Memory B cell (primary cell): ENCODE data around the gene PRMT1.

ENCODE experiments used
- ATAC-seq: fragments of 150-1000 bp; cut with Tn5 transposase; 2 replicates; pipeline ENCODE4 v1.10.0; 2021; ENCODE audit warnings: low read depth, mild to moderate bottlenecking, moderate library complexity
- DNase-seq, 2 donors: peaks; one replicate each; pipeline ENCODE4 v3.0.0; 2022; ENCODE audit warnings: low spot score in 2 of 2
- H3K27ac Mint-ChIP-seq: one replicate; pipeline ENCODE4 v1.8.0; 2022; ENCODE audit warnings: mild to moderate bottlenecking, moderate library complexity, mixed read lengths
- H3K27me3 Mint-ChIP-seq: one replicate; pipeline ENCODE4 v1.8.0; 2022; ENCODE audit warnings: mixed read lengths
- H3K36me3 Mint-ChIP-seq: one replicate; pipeline ENCODE4 v1.8.0; 2022; ENCODE audit warnings: mild to moderate bottlenecking, mixed read lengths
- H3K4me1 Mint-ChIP-seq: one replicate; pipeline ENCODE4 v1.8.0; 2022; ENCODE audit warnings: mixed read lengths
- H3K4me3 Mint-ChIP-seq: one replicate; pipeline ENCODE4 v1.8.0; 2022; ENCODE audit warnings: mild to moderate bottlenecking, moderate library complexity, mixed read lengths
- H3K9me3 Mint-ChIP-seq: one replicate; pipeline ENCODE4 v1.8.0; 2022; ENCODE audit warnings: mixed read lengths

Gene PRMT1

DNA sequence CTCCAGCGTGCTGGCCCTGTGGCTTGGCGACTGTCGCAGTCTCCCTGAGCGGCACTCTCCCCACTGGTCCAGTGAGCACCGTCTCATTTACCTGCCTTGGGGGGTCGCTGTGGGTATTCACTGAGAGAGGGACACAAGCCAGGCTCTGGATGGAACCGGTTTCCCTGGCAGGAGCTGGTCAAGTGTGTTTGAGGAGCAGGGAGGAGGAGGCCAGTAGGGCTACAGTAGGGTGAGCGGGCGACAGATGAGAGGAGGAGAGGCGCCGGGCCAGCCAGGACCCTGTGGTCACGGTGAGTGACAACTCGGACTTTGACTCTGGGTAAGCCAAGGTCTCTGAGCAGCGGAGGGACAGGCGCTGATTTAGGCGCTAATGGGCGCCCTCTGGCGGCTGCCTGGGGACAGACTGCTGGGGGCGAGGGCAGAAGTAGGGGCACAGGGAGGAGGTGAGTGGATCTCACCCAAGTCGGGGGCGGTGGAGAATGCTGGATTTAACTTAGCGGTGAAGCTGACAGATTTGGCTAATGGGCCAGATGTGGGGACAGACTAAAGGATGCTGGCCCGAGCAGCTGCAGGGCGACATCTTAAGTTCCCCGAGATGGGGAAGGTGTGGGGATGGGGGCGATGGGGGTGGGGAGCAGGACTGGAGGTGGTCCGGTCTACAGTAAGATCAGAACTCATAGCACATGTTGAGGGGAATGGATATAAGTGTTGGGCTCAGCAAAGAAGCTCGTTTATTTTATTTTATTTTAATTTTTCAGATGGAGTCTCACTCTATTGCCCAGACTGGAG is 4.7 kb upstream of the PRMT1 start:
- Mint-ChIP-seq H3K27me3 (no peaks in the 10 kb centered on the region), H3K9me3 (no peaks in the 10 kb centered on the region), H3K4me1 (peaks cover 25% of the 10 kb centered on the region), H3K4me3 (peak overlapping the region; percentile 61), H3K36me3 (no peaks in the 10 kb centered on the region), H3K27ac (peak overlapping the region; percentile 56)
- no peak for ATAC-seq
- peak; percentile 71 to 78 for DNase-seq

DNA sequence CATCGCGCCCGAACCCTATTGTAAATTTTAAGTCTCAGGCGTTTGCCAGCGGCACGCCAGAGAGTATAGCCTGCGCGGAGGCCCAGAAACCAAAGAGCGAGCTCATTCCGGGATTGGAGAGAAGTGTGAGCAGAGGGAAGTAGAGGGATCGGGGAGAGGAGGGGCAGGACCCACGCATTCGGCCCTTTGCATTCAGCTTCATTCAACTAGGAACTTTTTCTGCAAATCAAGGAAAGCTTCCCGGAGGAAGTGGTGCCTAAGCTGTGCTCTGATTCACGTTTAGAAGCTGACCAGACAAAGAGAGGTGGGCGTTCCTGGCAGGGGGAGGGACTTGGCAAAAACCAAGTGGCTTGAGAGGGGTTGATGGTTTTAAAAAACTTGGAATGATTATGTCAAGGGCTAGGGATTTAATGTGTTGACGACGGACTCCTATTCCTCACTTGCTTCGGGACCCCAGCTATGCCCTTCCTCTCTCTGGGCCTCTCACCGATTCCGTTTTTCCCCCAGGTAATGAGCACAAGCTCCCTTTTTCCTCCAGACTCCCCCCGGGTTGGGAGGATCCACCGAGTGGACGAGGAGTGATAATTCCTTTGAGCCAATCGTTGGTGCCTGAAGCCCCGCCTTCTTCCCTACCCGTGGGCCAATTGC is 811 bp upstream of the PRMT1 start:
- H3K27me3 Mint-ChIP-seq = no peaks in the 10 kb centered on the region
- H3K36me3 Mint-ChIP-seq = peaks cover 5% of the 10 kb centered on the region
- peak overlapping the region; percentile 99 for H3K4me3 Mint-ChIP-seq
- ATAC-seq (peak; percentile 9), DNase-seq (peak in 1 of 2 donors; percentile 57)
- peak overlapping the region; percentile 97 for H3K27ac Mint-ChIP-seq
- H3K4me1 Mint-ChIP-seq = peaks cover 38% of the 10 kb centered on the region
- no peaks in the 10 kb centered on the region for H3K9me3 Mint-ChIP-seq

DNA sequence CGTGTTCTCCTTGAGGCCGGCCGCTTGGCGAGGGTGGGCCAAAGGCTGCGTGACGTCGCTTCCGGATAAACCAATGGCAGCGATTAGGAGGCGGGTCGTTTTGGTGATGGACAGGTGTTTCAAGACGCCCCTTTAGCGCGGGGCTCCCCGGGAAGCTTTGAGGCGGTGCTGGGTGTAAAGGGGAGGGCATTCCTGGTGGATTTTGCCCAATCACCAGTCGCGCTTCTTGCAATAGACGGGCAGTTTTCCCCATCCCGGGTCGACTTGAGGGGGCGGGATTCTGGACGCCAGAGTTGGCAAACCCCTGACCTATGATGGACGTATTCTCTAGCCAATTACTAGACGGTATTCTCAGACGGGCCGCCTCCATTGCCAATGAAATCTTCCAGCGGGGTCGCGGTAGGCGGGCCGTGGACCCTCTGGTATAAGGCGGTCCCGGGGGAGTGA is 264 bp upstream of the PRMT1 start:
- Mint-ChIP-seq H3K4me1 (peaks cover 38% of the 10 kb centered on the region), H3K4me3 (peak overlapping the region; percentile 99), H3K27me3 (no peaks in the 10 kb centered on the region), H3K27ac (peak overlapping the region; percentile 97), H3K36me3 (peaks cover 5% of the 10 kb centered on the region), H3K9me3 (no peaks in the 10 kb centered on the region)
- ATAC-seq (peak; percentile 68), DNase-seq (peak; percentile 89 to 97)

DNA sequence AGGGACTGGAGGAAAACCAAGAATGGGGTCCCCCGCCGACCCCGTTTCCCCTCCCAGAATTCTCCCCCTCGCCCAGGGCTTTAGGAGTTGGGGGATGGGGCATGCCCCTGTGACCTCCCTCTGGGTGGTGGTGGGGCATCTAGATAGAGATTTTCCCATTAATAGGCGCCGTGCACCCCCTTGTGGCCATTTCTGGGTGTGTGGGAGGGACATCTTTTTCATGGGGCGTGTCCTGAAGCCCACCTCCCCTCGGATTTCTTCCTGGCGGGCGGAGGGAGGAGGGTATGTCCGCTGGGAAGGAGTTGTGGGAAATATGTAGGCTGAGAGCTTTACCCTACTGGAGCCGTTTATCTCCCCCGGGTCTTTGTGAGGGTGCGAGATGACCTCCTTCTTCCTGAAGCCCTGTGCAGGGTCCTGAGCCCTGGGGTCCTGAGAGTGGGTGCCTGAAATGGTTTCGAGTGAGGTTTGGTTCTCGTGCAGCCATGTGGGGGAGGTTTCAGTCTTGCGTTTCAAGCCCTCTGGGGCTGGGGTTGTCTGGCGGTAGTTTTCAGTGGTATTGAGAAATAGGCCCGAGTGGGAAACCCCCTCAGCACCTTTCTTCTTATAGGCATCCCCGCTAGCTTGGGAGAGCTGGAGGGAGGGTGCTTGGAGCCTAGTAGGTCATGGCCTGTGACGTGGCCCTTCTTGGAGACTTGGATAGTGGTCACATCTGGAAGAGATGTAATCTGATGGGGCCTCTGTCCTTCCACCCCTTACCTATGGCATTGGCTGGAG is 1.0 kb downstream of the PRMT1 start:
- Mint-ChIP-seq H3K4me1 (peaks cover 30% of the 10 kb centered on the region), H3K9me3 (no peaks in the 10 kb centered on the region), H3K36me3 (peaks cover 5% of the 10 kb centered on the region), H3K4me3 (peak overlapping the region; percentile 95), H3K27me3 (no peaks in the 10 kb centered on the region), H3K27ac (peak overlapping the region; percentile 97)
- peak; percentile 80 to 83 for DNase-seq
- ATAC-seq = peak; percentile 25

DNA sequence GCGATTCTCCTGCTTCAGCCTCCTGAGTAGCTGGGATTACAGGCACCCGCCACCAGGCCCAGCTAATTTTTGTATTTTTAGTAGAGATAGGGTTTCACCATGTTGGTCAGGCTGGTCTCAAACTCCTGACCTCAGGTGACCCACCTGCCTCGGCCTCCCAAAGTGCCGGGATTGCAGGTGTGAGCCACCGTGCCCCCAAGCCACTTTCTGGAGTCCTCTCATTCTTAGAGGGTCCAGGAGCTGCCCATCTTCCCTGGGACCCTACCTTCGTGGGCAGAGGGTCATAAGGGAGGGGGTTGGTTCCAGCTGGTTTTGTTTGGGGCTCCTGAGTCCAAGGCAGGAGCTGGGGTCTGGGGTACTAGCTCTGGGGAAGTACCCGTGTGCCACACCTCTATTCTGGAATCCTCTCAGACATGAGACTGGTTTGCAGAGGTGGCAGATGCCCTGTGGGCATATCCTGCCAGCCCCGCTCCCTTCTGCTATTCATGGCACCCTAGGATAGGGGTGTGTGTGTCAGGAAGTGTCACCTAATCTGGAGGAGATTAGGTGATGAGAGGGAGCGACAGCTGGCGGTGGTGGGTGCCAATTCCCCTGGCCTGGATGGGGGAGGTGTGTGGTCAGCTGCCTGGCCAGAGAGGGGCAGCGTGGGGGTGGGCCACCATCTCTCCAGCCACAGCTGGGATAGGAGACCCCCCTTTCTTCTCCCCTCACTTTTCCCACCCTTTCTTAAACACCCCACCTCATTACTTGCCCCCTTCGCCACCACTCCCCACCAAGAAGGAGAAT is 2.1 kb downstream of the PRMT1 start:
- Mint-ChIP-seq H3K9me3 (no peaks in the 10 kb centered on the region), H3K27ac (peak overlapping the region; percentile 97), H3K4me3 (peak overlapping the region; percentile 95), H3K27me3 (no peaks in the 10 kb centered on the region), H3K4me1 (peaks cover 26% of the 10 kb centered on the region), H3K36me3 (peaks cover 12% of the 10 kb centered on the region)
- ATAC-seq (no peak), DNase-seq (no peak)

DNA sequence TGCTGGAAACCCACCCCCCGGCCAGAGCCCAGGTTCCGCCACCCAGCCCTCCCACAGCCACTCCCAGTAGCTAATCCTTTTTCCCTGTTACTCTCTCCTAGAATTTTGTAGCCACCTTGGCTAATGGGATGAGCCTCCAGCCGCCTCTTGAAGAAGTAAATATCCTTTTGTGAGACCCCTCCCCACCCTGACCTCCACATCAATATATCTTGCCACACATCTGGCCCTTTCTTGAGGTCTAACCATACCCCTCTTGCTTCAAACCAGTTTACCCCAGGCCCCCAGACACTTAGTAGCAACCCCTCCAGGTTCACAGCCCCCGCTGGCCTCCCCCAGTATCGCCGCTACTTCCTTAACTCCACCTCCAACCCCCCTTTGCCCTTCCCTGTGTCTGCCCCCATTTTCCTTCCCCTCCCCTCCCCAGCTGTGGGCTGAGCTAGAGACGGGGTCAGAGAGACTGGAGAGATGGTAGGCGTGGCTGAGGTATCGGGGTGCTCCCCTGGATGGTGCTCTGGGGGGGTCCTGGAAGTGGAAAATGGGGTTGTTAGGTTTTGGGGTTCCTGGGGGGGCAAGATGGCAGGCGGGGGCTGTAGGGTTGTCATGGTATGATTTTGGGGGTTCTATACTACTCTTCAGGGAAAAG is 2.8 kb downstream of the PRMT1 start:
- Mint-ChIP-seq H3K9me3 (no peaks in the 10 kb centered on the region), H3K36me3 (peaks cover 16% of the 10 kb centered on the region), H3K4me3 (peak overlapping the region; percentile 58), H3K4me1 (peaks cover 26% of the 10 kb centered on the region), H3K27ac (peak overlapping the region; percentile 97), H3K27me3 (no peaks in the 10 kb centered on the region)
- no peak for DNase-seq
- no peak for ATAC-seq

DNA sequence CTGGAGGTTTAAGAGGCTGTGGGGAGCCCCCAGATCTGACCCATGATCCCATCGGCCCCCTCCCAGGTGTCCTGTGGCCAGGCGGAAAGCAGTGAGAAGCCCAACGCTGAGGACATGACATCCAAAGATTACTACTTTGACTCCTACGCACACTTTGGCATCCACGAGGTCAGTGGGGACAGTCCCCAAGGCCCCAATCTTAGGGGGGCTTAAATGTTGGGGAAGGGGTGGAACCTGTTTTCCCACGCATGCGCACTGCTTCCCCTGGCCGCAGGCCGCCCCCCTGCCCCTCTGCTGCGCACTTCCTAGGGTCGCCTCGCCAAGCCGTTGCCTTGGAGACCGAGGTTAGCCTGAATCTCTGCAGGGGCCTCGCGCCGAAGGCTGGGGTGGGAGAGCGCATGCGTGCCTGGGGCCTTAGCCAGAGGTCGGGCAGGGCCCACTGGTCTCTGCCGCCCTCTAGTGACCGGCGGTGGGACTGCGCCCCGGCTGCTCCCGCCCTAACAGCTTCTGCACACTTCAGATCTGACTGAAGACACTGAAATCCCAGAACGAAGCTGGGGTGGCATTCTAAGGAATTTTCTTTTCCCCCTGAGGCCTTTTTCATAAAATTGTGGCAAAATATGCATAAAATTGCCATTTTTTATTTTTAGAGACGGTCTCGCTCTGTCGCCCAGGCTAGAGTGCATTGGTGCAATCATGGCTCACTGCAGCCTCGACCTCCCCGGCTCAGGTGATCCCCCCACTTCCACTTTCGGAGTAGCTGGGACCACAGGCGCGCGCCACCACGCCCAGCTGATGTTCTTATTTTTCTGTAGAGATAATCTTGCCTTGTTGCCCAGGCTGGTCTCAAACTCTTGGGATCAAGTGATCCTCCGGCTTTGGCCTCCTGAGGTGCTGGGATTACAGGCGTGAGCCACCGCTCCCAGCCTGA is 3.6 kb downstream of the PRMT1 start:
- Mint-ChIP-seq H3K27me3 (no peaks in the 10 kb centered on the region), H3K9me3 (no peaks in the 10 kb centered on the region), H3K36me3 (peaks cover 20% of the 10 kb centered on the region), H3K4me1 (peaks cover 26% of the 10 kb centered on the region), H3K27ac (peak overlapping the region; percentile 97), H3K4me3 (peak overlapping the region; percentile 52)
- DNase-seq (peak; percentile 98 to 100), ATAC-seq (peak; percentile 6)

DNA sequence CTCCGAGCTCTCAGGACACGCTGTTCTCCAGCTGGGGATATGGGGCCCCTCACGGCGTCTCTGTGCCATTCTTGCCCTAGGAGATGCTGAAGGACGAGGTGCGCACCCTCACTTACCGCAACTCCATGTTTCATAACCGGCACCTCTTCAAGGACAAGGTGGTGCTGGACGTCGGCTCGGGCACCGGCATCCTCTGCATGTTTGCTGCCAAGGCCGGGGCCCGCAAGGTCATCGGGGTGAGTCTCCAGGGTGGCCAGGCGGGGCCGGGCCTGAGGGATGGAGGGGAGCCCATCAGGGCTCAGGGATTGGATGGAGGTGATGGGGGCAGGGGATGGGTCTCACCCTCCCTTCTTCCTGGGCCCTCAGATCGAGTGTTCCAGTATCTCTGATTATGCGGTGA is 4.8 kb downstream of the PRMT1 start:
- Mint-ChIP-seq H3K27me3 (no peaks in the 10 kb centered on the region), H3K4me1 (peaks cover 22% of the 10 kb centered on the region), H3K27ac (no peak overlapping the region), H3K36me3 (peaks cover 22% of the 10 kb centered on the region), H3K4me3 (no peak overlapping the region), H3K9me3 (no peaks in the 10 kb centered on the region)
- no peak for ATAC-seq
- no peak for DNase-seq

DNA sequence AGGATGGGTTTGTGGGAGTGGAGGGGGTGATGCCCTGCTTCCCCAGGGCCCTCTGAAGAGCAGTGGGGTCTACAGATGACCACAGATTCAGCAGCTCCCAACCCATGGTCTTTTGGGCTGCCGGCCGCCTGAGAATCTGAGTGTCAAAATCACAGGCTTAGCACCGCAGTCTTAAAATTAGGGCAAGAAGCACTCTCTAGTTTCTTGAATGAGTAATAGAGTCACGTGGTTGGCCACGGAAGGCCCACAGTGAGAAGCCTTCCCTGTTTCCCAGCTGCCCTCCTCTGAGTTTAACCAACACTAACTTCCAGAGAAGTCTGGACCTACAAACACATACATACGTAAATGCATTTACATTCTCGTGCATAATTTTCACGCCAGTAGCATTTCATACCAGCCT is 5.2 kb downstream of the PRMT1 start:
- H3K4me3 Mint-ChIP-seq = no peak overlapping the region
- H3K36me3 Mint-ChIP-seq = peaks cover 26% of the 10 kb centered on the region
- H3K27ac Mint-ChIP-seq = no peak overlapping the region
- no peaks in the 10 kb centered on the region for H3K9me3 Mint-ChIP-seq
- DNase-seq (no peak), ATAC-seq (no peak)
- no peaks in the 10 kb centered on the region for H3K27me3 Mint-ChIP-seq
- H3K4me1 Mint-ChIP-seq = peaks cover 23% of the 10 kb centered on the region

DNA sequence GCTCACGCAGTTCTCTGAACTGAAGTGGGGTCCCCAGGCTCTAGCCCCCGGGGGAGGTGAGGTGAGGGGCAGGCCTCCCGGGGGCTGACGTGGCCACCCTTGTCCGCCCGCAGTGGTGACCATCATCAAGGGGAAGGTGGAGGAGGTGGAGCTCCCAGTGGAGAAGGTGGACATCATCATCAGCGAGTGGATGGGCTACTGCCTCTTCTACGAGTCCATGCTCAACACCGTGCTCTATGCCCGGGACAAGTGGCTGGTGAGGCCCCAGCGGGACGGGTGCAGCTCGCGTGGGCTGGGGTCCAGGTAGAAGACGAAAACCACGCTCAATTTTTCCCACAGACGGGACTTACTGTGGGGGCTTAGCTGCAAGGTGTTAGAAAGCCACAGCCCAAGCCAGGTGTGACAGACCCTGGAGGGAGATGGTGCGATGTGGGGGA is 6.8 kb downstream of the PRMT1 start:
- H3K36me3 Mint-ChIP-seq = peaks cover 31% of the 10 kb centered on the region
- peaks cover 18% of the 10 kb centered on the region for H3K4me1 Mint-ChIP-seq
- ATAC-seq (no peak), DNase-seq (no peak)
- H3K4me3 Mint-ChIP-seq = no peak overlapping the region
- H3K9me3 Mint-ChIP-seq = no peaks in the 10 kb centered on the region
- H3K27ac Mint-ChIP-seq = no peak overlapping the region
- H3K27me3 Mint-ChIP-seq = no peaks in the 10 kb centered on the region

DNA sequence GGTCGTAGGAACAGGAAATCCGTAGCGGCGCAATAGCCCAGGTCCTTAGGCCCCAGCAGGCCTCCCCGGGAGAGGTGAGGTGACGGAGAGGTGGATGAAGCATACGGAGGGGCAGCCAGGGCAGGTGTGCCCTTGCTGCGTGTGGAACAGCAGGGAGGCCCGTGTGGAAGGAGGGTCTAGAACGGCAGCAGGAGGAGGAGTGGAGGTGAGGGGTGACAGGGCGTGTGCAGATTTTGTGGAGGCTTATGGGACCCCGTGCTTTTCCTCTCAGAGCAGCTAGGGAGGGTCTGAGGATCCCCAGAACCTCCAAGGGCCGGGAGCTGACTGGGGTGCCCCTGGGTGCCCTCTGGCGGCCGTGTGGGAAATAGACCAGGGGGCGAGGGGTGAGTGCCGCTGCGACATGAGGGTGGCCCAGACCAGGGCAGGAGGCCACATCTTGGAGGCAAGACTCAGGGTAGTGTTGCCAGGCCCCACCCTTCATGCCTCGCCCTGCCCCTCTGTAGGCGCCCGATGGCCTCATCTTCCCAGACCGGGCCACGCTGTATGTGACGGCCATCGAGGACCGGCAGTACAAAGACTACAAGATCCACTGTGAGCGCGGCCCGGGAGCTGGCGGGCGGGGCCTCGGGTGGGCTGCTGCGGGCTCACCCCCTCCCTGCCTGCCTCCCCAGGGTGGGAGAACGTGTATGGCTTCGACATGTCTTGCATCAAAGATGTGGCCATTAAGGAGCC is 7.3 kb downstream of the PRMT1 start:
- H3K9me3 Mint-ChIP-seq = no peaks in the 10 kb centered on the region
- ATAC-seq = peak; percentile 18
- DNase-seq = no peak
- H3K27me3 Mint-ChIP-seq = no peaks in the 10 kb centered on the region
- H3K27ac Mint-ChIP-seq = no peak overlapping the region
- no peak overlapping the region for H3K4me3 Mint-ChIP-seq
- H3K4me1 Mint-ChIP-seq = peaks cover 18% of the 10 kb centered on the region
- H3K36me3 Mint-ChIP-seq = peaks cover 31% of the 10 kb centered on the region

DNA sequence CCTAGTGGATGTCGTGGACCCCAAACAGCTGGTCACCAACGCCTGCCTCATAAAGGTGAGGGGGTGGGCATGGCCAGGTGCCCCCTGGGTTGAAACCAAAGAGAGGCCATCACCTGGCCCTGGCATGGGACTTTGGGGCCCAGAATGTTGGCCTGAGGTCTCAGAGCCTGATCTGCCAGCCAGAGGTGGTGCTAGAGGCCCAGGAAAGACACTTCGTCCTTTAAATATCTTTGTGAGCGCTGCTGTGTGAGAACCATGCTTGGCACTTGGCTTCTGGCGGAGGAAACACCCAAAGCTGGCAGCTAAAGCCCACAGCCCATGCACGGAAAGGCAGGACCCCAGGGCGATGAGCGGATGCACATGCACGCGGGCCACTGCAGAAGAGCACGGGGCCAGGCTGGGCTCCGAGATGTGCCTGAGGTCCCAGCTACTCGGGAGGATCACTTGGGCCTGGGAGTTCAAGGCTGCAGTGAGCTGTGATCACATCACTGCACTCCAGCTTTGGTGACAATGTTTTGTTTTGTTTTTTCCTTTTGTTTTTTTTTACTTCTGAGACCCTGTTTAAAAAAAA is 8.0 kb downstream of the PRMT1 start:
- Mint-ChIP-seq H3K36me3 (peaks cover 27% of the 10 kb centered on the region), H3K27ac (no peak overlapping the region), H3K4me3 (no peak overlapping the region), H3K9me3 (no peaks in the 10 kb centered on the region), H3K4me1 (peaks cover 16% of the 10 kb centered on the region), H3K27me3 (peaks cover 3% of the 10 kb centered on the region)
- no peak for ATAC-seq
- no peak for DNase-seq
